Neural progenitor cell (in vitro differentiated cells): ENCODE measurements around the gene PSD. TPM values are rescaled to one million over a fixed set of nuclear protein-coding genes. Genes with fewer than 3 reads are reported as not detected.

ENCODE experiments used
- DNase-seq: peaks from one replicate; pipeline ENCODE4 v3.0.0-alpha.2; 2016; ENCODE audit warnings: low spot score
- H2AFZ ChIP-seq: fragments of 200-600 bp; sonication (generic); replicated peaks from 2 replicates; pipeline ENCODE4 v1.6.1; 2016; ENCODE audit warnings: antibody characterized with exemption
- H3F3A ChIP-seq: fragments of 200-600 bp; sonication (generic); 2 replicates; pipeline ENCODE4 v1.6.1; 2016; ENCODE audit warnings: antibody characterized with exemption, low read depth
- H3K27ac ChIP-seq: fragments of 200-600 bp; sonication (generic); 2 replicates; pipeline ENCODE4 v1.5.1; 2016; ENCODE audit warnings: mild to moderate bottlenecking
- H3K27me3 ChIP-seq: fragments of 200-600 bp; sonication (generic); 2 replicates; pipeline ENCODE4 v1.6.1; 2016; ENCODE audit warnings: mild to moderate bottlenecking, moderate library complexity
- H3K36me3 ChIP-seq: fragments of 200-600 bp; sonication (generic); 2 replicates; pipeline ENCODE4 v1.5.1; 2016
- H3K4me1 ChIP-seq: fragments of 200-600 bp; sonication (generic); 2 replicates; pipeline ENCODE4 v1.6.1; 2016; ENCODE audit warnings: mixed run types
- H3K4me2 ChIP-seq: fragments of 200-600 bp; sonication (generic); 2 replicates; pipeline ENCODE4 v1.6.1; 2016
- H3K4me3 ChIP-seq: fragments of 200-600 bp; sonication (generic); 2 replicates; pipeline ENCODE4 v1.5.1; 2016
- H3K79me2 ChIP-seq: fragments of 200-600 bp; sonication (generic); 2 replicates; pipeline ENCODE4 v1.6.1; 2016; ENCODE audit warnings: low read depth
- H3K9ac ChIP-seq: fragments of 200-600 bp; sonication (generic); 2 replicates; pipeline ENCODE4 v1.6.1; 2016
- H3K9me3 ChIP-seq: fragments of 200-600 bp; sonication (generic); 2 replicates; pipeline ENCODE4 v1.5.1; 2016; ENCODE audit warnings: low read depth
- H4K20me1 ChIP-seq: fragments of 200-600 bp; sonication (generic); 2 replicates; pipeline ENCODE4 v1.6.1; 2016; ENCODE audit warnings: low read depth
- H3K27ac Mint-ChIP-seq: 3 replicates; pipeline ENCODE4 v1.8.0; 2021; ENCODE audit warnings: mixed read lengths
- H3K27me3 Mint-ChIP-seq: 2 replicates; pipeline ENCODE4 v1.8.0; 2022; ENCODE audit warnings: low read depth, mild to moderate bottlenecking, inconsistent platforms, moderate library complexity, mixed read lengths; ENCODE audit not compliant: insufficient read depth
- H3K36me3 Mint-ChIP-seq: 3 replicates; pipeline ENCODE4 v1.8.0; 2021; ENCODE audit warnings: mixed read lengths
- H3K4me1 Mint-ChIP-seq: 3 replicates; pipeline ENCODE4 v1.8.0; 2021; ENCODE audit warnings: mixed read lengths
- H3K4me3 Mint-ChIP-seq: 3 replicates; pipeline ENCODE4 v1.8.0; 2021; ENCODE audit warnings: mild to moderate bottlenecking, moderate library complexity, mixed read lengths
- H3K9me3 Mint-ChIP-seq: 3 replicates; pipeline ENCODE4 v1.8.0; 2020; ENCODE audit warnings: mixed read lengths
- CTCF ChIP-seq: fragments of 200-600 bp; sonication (generic); IDR thresholded peaks from 2 replicates; pipeline ENCODE4 v1.5.1; 2017; ENCODE audit warnings: antibody characterized with exemption, mild to moderate bottlenecking
- EZH2 ChIP-seq: fragments of 200-600 bp; sonication (generic); IDR thresholded peaks from 2 replicates; pipeline ENCODE4 v1.6.1; 2017; ENCODE audit warnings: antibody characterized with exemption, mild to moderate bottlenecking, moderate library complexity
- EZH2phosphoT487 ChIP-seq: fragments of 200-600 bp; sonication (generic); IDR thresholded peaks from 2 replicates; pipeline ENCODE4 v1.6.1; 2017; ENCODE audit warnings: antibody characterized with exemption
- total RNA-seq: library from RNA; depleted of rRNA; stranded (reverse); fragments of >200 nt; gene quantifications from 2 replicates; pipeline ENCODE4 v1.2.3, GENCODE V29; 2015; ENCODE audit warnings: low replicate concordance

Gene PSD
- total RNA-seq = 0.09 and 2.8 TPM in 2 replicates

GRCh38 chr10:102418622-102419268 lies at the start of gene PSD:
PSD (minus strand) TSS chr10:102418785; CDS start chr10:102417038, 1,747 bp downstream.
- no peak for TF ChIP-seq CTCF
- no peak for TF ChIP-seq EZH2
- TF ChIP-seq EZH2phosphoT487 = no peak
- H3K9me3 ChIP-seq = no peaks in the 10 kb centered on the region
- H3F3A ChIP-seq = peaks cover 52% of the 10 kb centered on the region
- H3K79me2 ChIP-seq = no peaks in the 10 kb centered on the region
- H3K9ac ChIP-seq = no peak within 1 kb of the TSS
- Mint-ChIP-seq H3K4me3 (peak within 1 kb of the TSS; percentile 98), H3K4me1 (peaks cover 53% of the 10 kb centered on the region), H3K27me3 (peaks cover 20% of the 10 kb centered on the region), H3K36me3 (peaks cover 3% of the 10 kb centered on the region), H3K9me3 (no peaks in the 10 kb centered on the region), H3K27ac (peak within 1 kb of the TSS; percentile 54)
- peak within 1 kb of the TSS; percentile 77 for H3K4me3 ChIP-seq
- peaks cover 29% of the 10 kb centered on the region for H3K4me1 ChIP-seq
- peaks cover 26% of the 10 kb centered on the region for H3K27me3 ChIP-seq
- no peaks in the 10 kb centered on the region for H3K36me3 ChIP-seq
- DNase-seq = peak; percentile 91
- H3K27ac ChIP-seq = no peak within 1 kb of the TSS
- peaks cover 39% of the 10 kb centered on the region for H4K20me1 ChIP-seq
- H3K4me2 ChIP-seq = peak within 1 kb of the TSS; percentile 87
- H2AFZ ChIP-seq = peak within 1 kb of the TSS; percentile 96

- no peaks in the 10 kb centered on the region for H3K9me3 Mint-ChIP-seq
- peaks cover 2% of the 10 kb centered on the region for H3K36me3 Mint-ChIP-seq
- no peak overlapping the region for H2AFZ ChIP-seq
- no peak for DNase-seq
- no peak overlapping the region for H3K4me2 ChIP-seq
- H3K27me3 ChIP-seq = peaks cover 14% of the 10 kb centered on the region
- H3K4me3 ChIP-seq = no peak overlapping the region
- no peak overlapping the region for H3K27ac Mint-ChIP-seq
- H3K27ac ChIP-seq = no peak overlapping the region
- no peak for TF ChIP-seq EZH2
- TF ChIP-seq EZH2phosphoT487 = no peak
- no peak for TF ChIP-seq CTCF
- H3F3A ChIP-seq = peaks cover 11% of the 10 kb centered on the region
- H3K9me3 ChIP-seq = no peaks in the 10 kb centered on the region
- peaks cover 5% of the 10 kb centered on the region for H3K27me3 Mint-ChIP-seq
- H3K9ac ChIP-seq = no peak overlapping the region
- H3K4me1 Mint-ChIP-seq = peaks cover 8% of the 10 kb centered on the region
- H3K79me2 ChIP-seq = no peaks in the 10 kb centered on the region
- no peaks in the 10 kb centered on the region for H4K20me1 ChIP-seq
- no peak overlapping the region for H3K4me3 Mint-ChIP-seq
- no peaks in the 10 kb centered on the region for H3K4me1 ChIP-seq
- H3K36me3 ChIP-seq = no peaks in the 10 kb centered on the region
Measured at GRCh38 chr10:102467971-102468438, 49.4 kb upstream of the PSD start.

GRCh38 chr10:102467318-102467717 lies 48.7 kb upstream of the PSD start:
- Histone ChIP-seq H3F3A (peaks cover 17% of the 10 kb centered on the region), H3K4me3 (no peak overlapping the region), H3K9ac (no peak overlapping the region), H3K9me3 (no peaks in the 10 kb centered on the region), H3K27ac (no peak overlapping the region), H3K36me3 (no peaks in the 10 kb centered on the region), H3K4me1 (peaks cover 6% of the 10 kb centered on the region), H3K79me2 (no peaks in the 10 kb centered on the region), H4K20me1 (peaks cover 2% of the 10 kb centered on the region), H3K4me2 (no peak overlapping the region), H2AFZ (no peak overlapping the region), H3K27me3 (peaks cover 21% of the 10 kb centered on the region)
- Mint-ChIP-seq H3K27ac (no peak overlapping the region), H3K36me3 (no peaks in the 10 kb centered on the region), H3K27me3 (peaks cover 9% of the 10 kb centered on the region), H3K4me3 (no peak overlapping the region), H3K4me1 (peaks cover 14% of the 10 kb centered on the region), H3K9me3 (no peaks in the 10 kb centered on the region)
- no peak for DNase-seq
- TF ChIP-seq CTCF (no peak), EZH2 (no peak), EZH2phosphoT487 (no peak)
